Effector memory CD8-positive, alpha-beta T cell (primary cell): ENCODE measurements around the gene DEFB113.

Source experiments
- ATAC-seq: fragments of 150-1000 bp; cut with Tn5 transposase; replicated peaks from 2 replicates; pipeline ENCODE4 v1.10.0; 2021; ENCODE audit warnings: mild to moderate bottlenecking, moderate library complexity
- DNase-seq, 3 experiments: peaks; one replicate each; pipeline ENCODE4 v3.0.0; 2021
- H3K27ac Mint-ChIP-seq, 2 donors: one replicate each; pipeline ENCODE4 v1.8.0; 2022; ENCODE audit warnings: mild to moderate bottlenecking in 2 of 2, mixed read lengths in 2 of 2, moderate library complexity in 2 of 2
- H3K27me3 Mint-ChIP-seq, 2 donors: one replicate each; pipeline ENCODE4 v1.8.0; 2022; ENCODE audit warnings: mixed read lengths in 2 of 2
- H3K36me3 Mint-ChIP-seq: one replicate; pipeline ENCODE4 v1.8.0; 2022; ENCODE audit warnings: mild to moderate bottlenecking, moderate library complexity, mixed read lengths; ENCODE audit not compliant: insufficient read depth
- H3K4me1 Mint-ChIP-seq, 2 donors: one replicate each; pipeline ENCODE4 v1.8.0; 2022; ENCODE audit warnings: low read depth in 2 of 2, mixed read lengths in 2 of 2
- H3K4me3 Mint-ChIP-seq, 2 donors: one replicate each; pipeline ENCODE4 v1.8.0; 2022; ENCODE audit warnings: mild to moderate bottlenecking in 2 of 2, mixed read lengths in 2 of 2, moderate library complexity in 2 of 2
- H3K9me3 Mint-ChIP-seq, 2 donors: one replicate each; pipeline ENCODE4 v1.8.0; 2022; ENCODE audit warnings: mixed read lengths in 2 of 2

DEFB113 gene

GRCh38 chr6:49919935-49920644 lies 49.3 kb downstream of the DEFB113 start:
- Mint-ChIP-seq H3K4me3 (no peak overlapping the region), H3K27ac (no peak overlapping the region), H3K36me3 (no peaks in the 10 kb centered on the region), H3K27me3 (no peaks in the 10 kb centered on the region), H3K4me1 (no peaks in the 10 kb centered on the region), H3K9me3 (peaks cover 1 to 20% of the 10 kb centered on the region in 2 donors)
- no peak for ATAC-seq
- DNase-seq, result no peak

GRCh38 chr6:49919261-49919660 lies 50.2 kb downstream of the DEFB113 start:
- ATAC-seq, result no peak
- Mint-ChIP-seq H3K4me1 (no peaks in the 10 kb centered on the region), H3K9me3 (peaks cover 1 to 20% of the 10 kb centered on the region in 2 donors), H3K36me3 (no peaks in the 10 kb centered on the region), H3K27me3 (no peaks in the 10 kb centered on the region), H3K27ac (no peak overlapping the region), H3K4me3 (no peak overlapping the region)
- no peak for DNase-seq

- H3K27ac Mint-ChIP-seq, result no peak overlapping the region
- no peaks in the 10 kb centered on the region for H3K27me3 Mint-ChIP-seq
- ATAC-seq (no peak), DNase-seq (no peak)
- no peak overlapping the region for H3K4me3 Mint-ChIP-seq
- no peaks in the 10 kb centered on the region for H3K4me1 Mint-ChIP-seq
- no peaks in the 10 kb centered on the region for H3K36me3 Mint-ChIP-seq
- H3K9me3 Mint-ChIP-seq, result peaks cover 1 to 20% of the 10 kb centered on the region in 2 donors
Observed at GRCh38 chr6:49918787-49919186, 50.6 kb downstream of the DEFB113 start.
